Endothelial cell of umbilical vein (primary cell): Measurements from ENCODE around the gene DGKG. TPM values are rescaled to one million over a fixed set of nuclear protein-coding genes. Genes with fewer than 3 reads are reported as not detected.

ENCODE experiments used
- BruUV-seq: library from RNA; stranded (reverse); fragments of 400-500 nt; replicated peaks from 2 replicates; lab custom pipeline; 2021; lab: Mats Ljungman, UMichigan
- CTCF ChIA-PET: fragments of 300-600, 350-600 bp; sonication (Branson Sonifier 250); formaldehyde crosslinking; loops from one replicate; lab custom pipeline; 2021; ENCODE audit warnings: antibody characterized with exemption, inconsistent platforms; lab: Charles Lee
- POLR2A ChIA-PET: fragments of 300-600, 350-600 bp; sonication (Branson Sonifier 250); formaldehyde crosslinking; loops from one replicate; lab custom pipeline; 2021; ENCODE audit warnings: antibody characterized with exemption, inconsistent platforms; lab: Charles Lee
- DNase-seq: peaks from one replicate; pipeline ENCODE4 v3.0.0-alpha.2; 2011; ENCODE audit warnings: low read depth, low spot score
- FAIRE-seq: peaks from 2 replicates; lab custom pipeline; 2011; peaks lifted over from hg19 to GRCh38; lab: Jason Lieb, UNC
- H2AFZ ChIP-seq: 2 replicates; pipeline ENCODE4 v1.6.0; 2012; ENCODE audit warnings: low read depth, low read length, control low read depth, inconsistent platforms
- H3K27ac ChIP-seq: 2 replicates; pipeline ENCODE4 v1.5.1; 2011; ENCODE audit warnings: low read depth, mild to moderate bottlenecking, control low read depth, low read length, moderate library complexity; ENCODE audit not compliant: insufficient read depth
- H3K27me3 ChIP-seq, 2 experiments: 2 replicates each; pipeline versions ENCODE4 v1.6.0 to v1.6.1; 2011; ENCODE audit warnings: low read length in 2 of 2, mixed read lengths in 1 of 2; ENCODE audit not compliant: control insufficient read depth in 2 of 2, insufficient read depth in 2 of 2
- H3K36me3 ChIP-seq, 2 experiments: 2 replicates in 1 of 2; 3 replicates in 1 of 2; pipeline ENCODE4 v1.5.1; 2011; ENCODE audit warnings: low read length in 2 of 2, mild to moderate bottlenecking in 1 of 2, moderate library complexity in 1 of 2; ENCODE audit not compliant: control insufficient read depth in 2 of 2, insufficient read depth in 2 of 2; ENCODE audit errors: extremely low read depth in 1 of 2
- H3K4me1 ChIP-seq: 3 replicates; pipeline ENCODE4 v1.5.1; 2011; ENCODE audit warnings: mild to moderate bottlenecking, low read length; ENCODE audit not compliant: control insufficient read depth, insufficient read depth; ENCODE audit errors: extremely low read depth
- H3K4me2 ChIP-seq: 2 replicates; pipeline ENCODE4 v1.6.1; 2011; ENCODE audit warnings: low read length, control low read depth, mixed read lengths; ENCODE audit not compliant: insufficient read depth
- H3K4me3 ChIP-seq, 3 experiments: fragments of 200-600 bp in 1 of 3; sonication (generic), shearing (Covaris generic) in 1 of 3; replicated peaks in 1 of 3; 2 replicates each; pipeline ENCODE4 v1.5.1; 2011 to 2016; ENCODE audit warnings: control low read depth in 3 of 3, low read length in 3 of 3, mild to moderate bottlenecking in 2 of 3, inconsistent platforms in 1 of 3, low read depth in 1 of 3, moderate library complexity in 1 of 3; ENCODE audit not compliant: insufficient read depth in 1 of 3
- H3K79me2 ChIP-seq: 2 replicates; pipeline ENCODE4 v1.6.0; 2012; ENCODE audit warnings: low read length, inconsistent platforms; ENCODE audit not compliant: control insufficient read depth, insufficient read depth
- H3K9ac ChIP-seq: replicated peaks from 2 replicates; pipeline ENCODE3; 2011; ENCODE audit warnings: low read length, control low read depth; ENCODE audit not compliant: insufficient read depth; ENCODE audit errors: extremely low read depth
- H3K9me1 ChIP-seq: replicated peaks from 3 replicates; pipeline ENCODE4 v1.6.0; 2011; ENCODE audit warnings: mild to moderate bottlenecking, low read length; ENCODE audit not compliant: control insufficient read depth, insufficient read depth; ENCODE audit errors: extremely low read depth
- H3K9me3 ChIP-seq: replicated peaks from 2 replicates; pipeline ENCODE4 v1.5.1; 2012; ENCODE audit warnings: low read length, inconsistent platforms; ENCODE audit not compliant: control insufficient read depth, insufficient read depth
- H4K20me1 ChIP-seq: replicated peaks from 2 replicates; pipeline ENCODE3; 2011; ENCODE audit warnings: mild to moderate bottlenecking, low read length; ENCODE audit not compliant: control insufficient read depth, insufficient read depth; ENCODE audit errors: extremely low read depth
- EZH2 ChIP-seq: IDR thresholded peaks from 2 replicates; pipeline ENCODE4 v1.6.1; 2012; ENCODE audit warnings: borderline replicate concordance, low read depth, mild to moderate bottlenecking, moderate library complexity, low read length, inconsistent platforms; ENCODE audit not compliant: severe bottlenecking
- FOS ChIP-seq: IDR thresholded peaks from 2 replicates; pipeline ENCODE4 v1.6.1; 2011; ENCODE audit warnings: mild to moderate bottlenecking, low read length, moderate library complexity, borderline replicate concordance; ENCODE audit not compliant: insufficient read depth
- GATA2 ChIP-seq: IDR thresholded peaks from 2 replicates; pipeline ENCODE4 v1.7.0; 2011; ENCODE audit warnings: low read depth, mild to moderate bottlenecking, moderate library complexity, mixed read lengths, low read length; ENCODE audit not compliant: insufficient read length, insufficient read depth
- JUN ChIP-seq: IDR thresholded peaks from 2 replicates; pipeline ENCODE4 v1.6.1; 2011; ENCODE audit warnings: borderline replicate concordance, low read depth; ENCODE audit not compliant: insufficient read length, insufficient read depth
- MAX ChIP-seq: IDR thresholded peaks from 2 replicates; pipeline ENCODE4 v1.6.1; 2011; ENCODE audit not compliant: insufficient read depth, insufficient read length
- MYC ChIP-seq: IDR thresholded peaks from one replicate; pipeline ENCODE4 v1.6.1; 2011; ENCODE audit warnings: mild to moderate bottlenecking, low read depth, low read length
- POLR2A ChIP-seq: IDR thresholded peaks from 2 replicates; pipeline ENCODE4 v1.6.1; 2012; ENCODE audit warnings: low read depth, mild to moderate bottlenecking, control low read depth, low read length
- POLR2AphosphoS5 ChIP-seq: IDR thresholded peaks from 2 replicates; pipeline ENCODE4 v1.6.1; 2012; ENCODE audit warnings: low read depth, mild to moderate bottlenecking, control low read depth, low read length, moderate library complexity; ENCODE audit not compliant: insufficient read depth
- dilution Hi-C: fragments of 300-500 bp; cut with MboI; formaldehyde crosslinking; loops from one replicate; pipeline ENCODE4 v1.15.0; 2019; ENCODE audit warnings: low sequenced_read_pairs; ENCODE audit not compliant: extremely low pct_ligation_motif_present
- intact Hi-C: fragments of 100-400 bp; cut with micrococcal nuclease; formaldehyde crosslinking; loops from one replicate; pipeline ENCODE4 v1.10.0; 2022
- polyA plus RNA-seq, 4 experiments: library from polyadenylated mRNA; depleted of rRNA in 3 of 4; stranded (reverse) in 3 of 4; unstranded in 1 of 4; fragments of >200 nt; gene quantifications; 2 replicates each; pipeline versions ENCODE4 v1.2.1 to v1.2.3, GENCODE V29; 2011 to 2012; ENCODE audit warnings: missing spikeins in 1 of 4
- total RNA-seq: library from RNA; stranded (reverse); gene quantifications from 2 replicates; pipeline ENCODE4 v1.2.3, GENCODE V29; 2021
- TF ChIP-seq, protein P1 (sequence below), 2 donors: IDR thresholded peaks; 1 replicate in 1 of 2; 2 replicates in 1 of 2; pipeline ENCODE4 v1.5.1; 2011; ENCODE audit warnings: low read length in 2 of 2, mild to moderate bottlenecking in 2 of 2, moderate library complexity in 2 of 2, control low read depth in 1 of 2, inconsistent platforms in 1 of 2, low read depth in 1 of 2; ENCODE audit not compliant: insufficient read depth in 1 of 2; ENCODE audit errors: extremely low read depth in 1 of 2

The DGKG gene
- total and polyA plus RNA-seq, 2 donors (not counting 3 experiments of a cell fraction or from before 2014, with no cell fraction given), result not detected

DNA sequence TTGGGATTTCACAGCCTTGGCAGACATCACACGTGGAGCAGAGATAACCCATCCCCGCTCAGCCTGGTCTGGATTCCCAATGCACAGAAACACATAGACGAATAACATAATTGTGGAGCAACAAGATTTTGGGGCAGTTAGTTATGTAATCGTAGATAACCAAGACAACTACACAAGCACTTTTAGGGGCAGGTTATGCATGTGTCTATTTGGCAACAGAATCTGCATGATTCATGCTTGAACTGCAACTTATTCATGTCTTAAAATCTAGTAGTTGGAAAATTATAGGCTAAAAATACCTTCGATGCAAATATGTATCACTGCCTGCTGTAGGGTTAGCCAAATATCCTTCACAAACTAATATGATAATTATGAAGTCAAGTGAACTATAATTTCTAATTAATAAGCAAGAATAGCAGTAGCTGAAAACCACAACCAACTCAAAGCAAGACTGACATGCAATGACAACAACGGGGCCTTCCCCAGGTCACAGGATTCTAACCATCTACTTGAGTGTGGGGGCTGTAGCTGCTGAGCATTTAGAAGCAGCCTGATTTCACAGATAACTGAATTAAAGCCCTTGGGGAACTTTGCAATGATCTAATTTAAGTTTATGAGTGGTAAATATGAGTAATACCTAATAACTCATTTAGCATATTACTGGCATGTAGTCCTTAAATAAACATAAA lies 31.1 kb downstream of the DGKG start:
- H3K4me3 ChIP-seq, result no peak overlapping the region
- H3K27ac ChIP-seq, result no peak overlapping the region
- H3K36me3 ChIP-seq, result no peaks in the 10 kb centered on the region
- no peak for TF ChIP-seq GATA2
- no peak for TF ChIP-seq MAX
- TF ChIP-seq FOS, result no peak
- TF ChIP-seq, protein P1, sequence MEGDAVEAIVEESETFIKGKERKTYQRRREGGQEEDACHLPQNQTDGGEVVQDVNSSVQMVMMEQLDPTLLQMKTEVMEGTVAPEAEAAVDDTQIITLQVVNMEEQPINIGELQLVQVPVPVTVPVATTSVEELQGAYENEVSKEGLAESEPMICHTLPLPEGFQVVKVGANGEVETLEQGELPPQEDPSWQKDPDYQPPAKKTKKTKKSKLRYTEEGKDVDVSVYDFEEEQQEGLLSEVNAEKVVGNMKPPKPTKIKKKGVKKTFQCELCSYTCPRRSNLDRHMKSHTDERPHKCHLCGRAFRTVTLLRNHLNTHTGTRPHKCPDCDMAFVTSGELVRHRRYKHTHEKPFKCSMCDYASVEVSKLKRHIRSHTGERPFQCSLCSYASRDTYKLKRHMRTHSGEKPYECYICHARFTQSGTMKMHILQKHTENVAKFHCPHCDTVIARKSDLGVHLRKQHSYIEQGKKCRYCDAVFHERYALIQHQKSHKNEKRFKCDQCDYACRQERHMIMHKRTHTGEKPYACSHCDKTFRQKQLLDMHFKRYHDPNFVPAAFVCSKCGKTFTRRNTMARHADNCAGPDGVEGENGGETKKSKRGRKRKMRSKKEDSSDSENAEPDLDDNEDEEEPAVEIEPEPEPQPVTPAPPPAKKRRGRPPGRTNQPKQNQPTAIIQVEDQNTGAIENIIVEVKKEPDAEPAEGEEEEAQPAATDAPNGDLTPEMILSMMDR (IDR thresholded peaks at IDR 0.05; ENCODE audit: extremely low read depth in 1 of 2, insufficient read depth in 1 of 2, low read depth in 1 of 2, low read length in 2 of 2), result no peak
- TF ChIP-seq POLR2A, result no peak
- no peak for TF ChIP-seq POLR2AphosphoS5
- no peak for TF ChIP-seq EZH2
- TF ChIP-seq JUN, result no peak
- TF ChIP-seq MYC, result no peak
- POLR2A ChIA-PET, result no interaction called here
- H3K4me2 ChIP-seq, result no peak overlapping the region
- H4K20me1 ChIP-seq, result no peaks in the 10 kb centered on the region
- no peak overlapping the region for H2AFZ ChIP-seq
- H3K79me2 ChIP-seq, result no peaks in the 10 kb centered on the region
- FAIRE-seq, result no peak
- intact Hi-C loops, result no loop called here
- no peaks in the 10 kb centered on the region for H3K4me1 ChIP-seq
- no peaks in the 10 kb centered on the region for H3K9me3 ChIP-seq
- dilution Hi-C loops, result no loop called here
- no peak for DNase-seq
- CTCF ChIA-PET, result no interaction called here
- no peak overlapping the region for H3K9ac ChIP-seq
- H3K27me3 ChIP-seq, result no peaks in the 10 kb centered on the region
- no peaks in the 10 kb centered on the region for H3K9me1 ChIP-seq
- no TSS peak for BruUV-seq
